Measurements from ENCODE around the gene CCR9.

DNA sequence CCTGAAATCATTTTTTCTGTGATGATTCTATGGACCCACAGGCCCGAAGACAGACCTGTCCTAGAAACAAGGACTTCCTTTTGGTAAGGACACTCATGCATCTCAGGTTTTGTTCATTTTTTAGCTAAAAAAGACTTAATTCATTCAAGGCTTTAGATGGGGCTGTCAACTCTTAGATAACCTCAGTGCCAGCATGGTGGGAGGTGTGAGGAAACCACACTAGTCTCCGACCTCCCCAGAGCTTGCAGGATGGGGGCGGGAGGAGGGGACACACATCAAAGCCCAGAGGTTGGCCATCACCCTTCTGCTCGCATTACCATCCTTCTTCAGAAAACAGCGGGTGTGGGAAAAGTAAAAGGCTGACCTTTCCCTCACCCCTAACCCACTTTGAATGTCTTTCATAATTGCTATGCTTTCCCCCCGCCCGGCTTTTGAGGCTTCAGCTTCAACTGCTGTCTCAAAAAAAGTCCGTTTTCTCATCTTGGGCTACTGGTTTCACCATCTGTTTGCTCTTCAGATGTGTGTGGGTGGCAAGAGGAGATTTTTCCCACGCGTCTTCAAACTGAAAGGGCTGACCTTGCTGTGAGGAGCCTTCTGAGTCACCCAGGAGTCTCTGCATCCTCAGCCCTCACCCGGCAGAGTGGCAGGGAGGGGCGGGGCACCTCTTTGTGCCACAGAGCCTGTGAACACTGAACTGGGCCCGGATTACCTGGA lies 29.3 kb downstream of the CCR9 start:
- no peak for TF ChIP-seq POLR2A (IDR thresholded peaks at IDR 0.05)
- TF ChIP-seq, protein P1, sequence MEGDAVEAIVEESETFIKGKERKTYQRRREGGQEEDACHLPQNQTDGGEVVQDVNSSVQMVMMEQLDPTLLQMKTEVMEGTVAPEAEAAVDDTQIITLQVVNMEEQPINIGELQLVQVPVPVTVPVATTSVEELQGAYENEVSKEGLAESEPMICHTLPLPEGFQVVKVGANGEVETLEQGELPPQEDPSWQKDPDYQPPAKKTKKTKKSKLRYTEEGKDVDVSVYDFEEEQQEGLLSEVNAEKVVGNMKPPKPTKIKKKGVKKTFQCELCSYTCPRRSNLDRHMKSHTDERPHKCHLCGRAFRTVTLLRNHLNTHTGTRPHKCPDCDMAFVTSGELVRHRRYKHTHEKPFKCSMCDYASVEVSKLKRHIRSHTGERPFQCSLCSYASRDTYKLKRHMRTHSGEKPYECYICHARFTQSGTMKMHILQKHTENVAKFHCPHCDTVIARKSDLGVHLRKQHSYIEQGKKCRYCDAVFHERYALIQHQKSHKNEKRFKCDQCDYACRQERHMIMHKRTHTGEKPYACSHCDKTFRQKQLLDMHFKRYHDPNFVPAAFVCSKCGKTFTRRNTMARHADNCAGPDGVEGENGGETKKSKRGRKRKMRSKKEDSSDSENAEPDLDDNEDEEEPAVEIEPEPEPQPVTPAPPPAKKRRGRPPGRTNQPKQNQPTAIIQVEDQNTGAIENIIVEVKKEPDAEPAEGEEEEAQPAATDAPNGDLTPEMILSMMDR (IDR thresholded peaks at IDR 0.05), result no peak

Data from testis (tissue), 2 donors.